Activated CD4-positive, alpha-beta T cell treated with anti-CD3 and anti-CD28 coated beads, Interleukin-2, amount 50 U/mL, for 48 hours (primary cell): Measurements from ENCODE around the gene NBAS.

Experiments used
- DNase-seq, 2 experiments: peaks; one replicate each; pipeline ENCODE4 v3.0.0-alpha.2; 2020

The NBAS gene

DNA sequence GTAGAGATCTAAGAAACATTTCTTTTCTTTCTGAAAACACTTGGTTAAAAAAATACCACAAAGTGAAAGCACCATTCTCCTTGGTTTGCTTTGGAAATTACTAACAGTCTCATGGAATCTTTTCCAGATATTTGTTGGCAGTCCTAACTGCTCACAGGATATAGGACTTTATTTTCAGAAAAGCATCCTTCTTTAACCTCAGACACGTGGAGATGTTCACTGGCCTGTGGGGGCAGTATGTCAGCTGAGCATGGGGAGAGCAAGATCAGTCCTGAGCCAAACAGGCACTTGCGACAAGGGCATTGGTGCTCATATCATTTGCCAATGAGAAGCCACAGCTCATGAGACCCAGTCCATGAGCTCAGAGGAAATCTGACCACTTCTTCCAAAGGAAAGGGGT is 371.9 kb downstream of the NBAS start:
- DNase-seq: no peak

DNA sequence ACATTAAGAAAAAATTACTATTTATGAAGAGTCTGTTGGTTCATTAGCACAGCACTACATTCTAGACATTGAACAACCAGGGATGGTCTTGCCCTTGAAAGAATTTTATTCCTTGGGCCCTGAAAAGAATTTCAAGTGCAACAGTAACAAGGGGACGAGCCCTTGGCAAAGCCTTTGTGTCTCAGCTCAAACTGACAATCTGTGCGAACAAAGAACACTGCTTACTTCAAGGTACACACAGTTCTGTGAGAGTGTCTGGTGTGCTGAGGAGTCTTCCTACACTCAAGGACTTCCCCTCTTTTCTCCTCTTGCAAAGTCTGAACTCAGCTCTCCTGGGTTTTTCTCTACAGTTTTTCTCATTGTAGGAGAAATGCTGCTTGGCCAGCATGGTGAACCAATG is 373.4 kb downstream of the NBAS start:
- no peak for DNase-seq

DNA sequence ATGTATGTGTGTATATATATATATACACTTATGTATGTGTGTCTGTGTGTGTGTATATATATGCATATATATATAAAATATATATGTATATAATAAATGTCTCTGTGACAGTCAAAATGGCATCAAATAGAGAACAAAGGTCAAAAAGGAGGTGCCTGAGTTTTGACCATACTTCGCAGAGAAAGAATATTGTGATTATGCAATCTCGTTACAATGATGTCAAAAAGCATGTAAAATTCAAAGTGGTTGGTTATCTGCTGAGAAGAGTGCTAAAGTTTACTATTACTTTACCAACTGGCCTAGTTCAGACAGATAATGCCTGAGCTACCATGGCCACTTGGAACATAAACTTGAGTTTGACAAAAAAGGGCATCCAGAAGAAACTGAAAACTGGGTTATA is 375.0 kb downstream of the NBAS start:
- DNase-seq: no peak

GRCh38 chr2:15184491-15184890 is 376.6 kb downstream of the NBAS start:
- DNase-seq: no peak

DNA sequence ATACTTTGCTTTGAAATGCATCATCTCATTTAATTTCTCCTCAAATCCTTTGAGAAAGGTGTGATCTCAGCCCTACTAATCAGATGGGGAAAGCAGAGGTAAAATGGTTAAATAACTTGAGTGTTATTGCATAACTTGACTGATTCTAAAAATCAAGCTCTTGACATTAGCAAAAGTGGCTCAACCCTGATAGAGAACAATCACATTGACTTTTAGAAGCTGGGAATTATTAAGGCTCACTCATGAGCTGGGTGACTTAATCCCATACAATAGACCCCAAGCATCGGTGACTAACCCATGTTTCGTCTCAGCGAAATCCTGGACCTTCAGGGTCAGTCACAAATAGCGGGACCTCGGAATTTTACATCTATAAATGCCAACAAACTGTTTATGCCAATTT is 378.9 kb downstream of the NBAS start:
- no peak for DNase-seq

DNA sequence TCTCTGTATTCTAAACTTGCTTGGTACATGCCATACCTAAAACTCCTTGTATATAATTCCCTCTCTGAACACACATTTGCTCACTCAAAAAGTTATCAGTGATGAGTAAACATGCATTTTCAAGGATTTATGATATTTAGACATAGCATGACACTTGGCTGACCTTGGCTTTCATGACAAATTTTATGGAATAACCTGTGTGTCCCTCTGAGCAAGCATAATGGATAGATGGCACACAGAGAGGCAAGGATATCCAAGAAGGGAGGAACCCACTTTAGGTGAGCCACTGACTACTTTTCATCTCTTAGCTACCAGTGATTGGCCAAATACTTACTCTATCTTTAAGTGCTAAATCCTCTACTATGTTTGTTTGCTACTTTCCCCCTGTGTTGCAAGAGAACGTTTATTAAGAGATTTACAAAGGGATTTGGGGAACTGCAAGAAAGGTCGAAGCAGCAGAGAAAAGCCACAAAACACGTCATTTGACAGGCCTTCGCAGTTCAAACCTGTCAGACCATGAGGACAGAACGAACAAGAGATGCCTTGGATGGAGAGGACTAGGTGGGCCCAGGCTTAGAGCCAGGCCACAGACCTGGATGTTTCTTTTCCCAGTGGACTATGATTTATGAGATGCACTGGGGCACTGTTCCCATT is 379.9 kb downstream of the NBAS start:
- no peak for DNase-seq

DNA sequence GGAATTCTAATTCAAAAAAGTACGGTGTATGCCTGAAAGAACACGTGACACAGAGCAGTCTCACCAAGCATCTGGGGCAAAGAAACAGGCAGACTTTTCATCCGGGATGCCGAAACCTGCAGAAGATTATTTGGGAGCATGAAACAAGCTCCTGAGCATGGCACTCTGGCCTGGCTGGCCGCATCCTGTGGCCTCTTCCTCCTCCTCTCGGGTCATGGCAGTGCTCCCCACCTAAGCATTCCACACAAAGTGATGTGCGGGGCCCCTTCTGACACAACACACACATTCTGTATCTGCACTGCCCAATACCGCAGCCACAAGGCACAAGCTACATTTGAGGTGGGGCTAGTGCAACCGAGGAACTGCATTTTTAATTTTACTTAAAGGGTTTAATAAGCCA is 380.8 kb downstream of the NBAS start:
- DNase-seq: no peak

DNA sequence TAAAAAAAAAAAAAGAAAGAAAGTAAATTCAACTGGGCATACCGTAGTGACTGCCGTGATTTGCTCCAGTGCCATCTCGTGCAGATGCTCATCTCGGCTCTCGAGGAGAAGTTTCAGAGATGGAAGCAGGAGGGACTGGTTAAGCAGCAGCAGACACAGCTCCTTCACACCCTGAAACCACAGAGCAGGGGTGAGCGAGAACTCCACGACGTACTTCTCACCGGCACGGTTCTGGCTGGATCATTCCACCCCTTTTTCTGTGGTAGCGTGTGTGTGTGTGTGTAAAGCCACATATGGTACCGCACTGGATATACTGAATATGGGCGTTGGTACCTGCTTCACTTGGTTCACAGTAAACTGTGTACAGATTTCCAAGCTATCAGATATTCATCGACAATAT is 382.2 kb downstream of the NBAS start:
- DNase-seq: no peak

GRCh38 chr2:15177103-15177502 is 384.0 kb downstream of the NBAS start:
- DNase-seq: peak; percentile 62 to 70

DNA sequence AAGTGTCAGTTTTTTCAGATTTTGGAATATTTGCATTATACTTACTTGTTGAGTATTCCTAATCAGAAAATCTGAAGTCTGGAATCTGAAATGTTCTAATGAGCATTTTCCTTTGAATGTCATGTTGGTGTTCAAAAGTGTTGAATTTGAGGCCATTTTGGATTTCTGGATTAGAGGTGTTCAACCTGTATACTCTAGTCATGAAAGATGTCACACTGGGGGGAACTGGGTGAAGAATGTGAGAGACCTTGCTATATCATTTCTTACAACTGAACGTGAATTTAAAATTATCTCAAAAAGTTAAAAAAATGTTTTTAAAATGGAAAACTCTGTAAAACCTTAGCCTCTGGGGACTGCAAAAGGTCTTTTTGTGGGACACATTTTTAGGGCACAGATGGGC is 384.5 kb downstream of the NBAS start:
- DNase-seq: no peak

DNA sequence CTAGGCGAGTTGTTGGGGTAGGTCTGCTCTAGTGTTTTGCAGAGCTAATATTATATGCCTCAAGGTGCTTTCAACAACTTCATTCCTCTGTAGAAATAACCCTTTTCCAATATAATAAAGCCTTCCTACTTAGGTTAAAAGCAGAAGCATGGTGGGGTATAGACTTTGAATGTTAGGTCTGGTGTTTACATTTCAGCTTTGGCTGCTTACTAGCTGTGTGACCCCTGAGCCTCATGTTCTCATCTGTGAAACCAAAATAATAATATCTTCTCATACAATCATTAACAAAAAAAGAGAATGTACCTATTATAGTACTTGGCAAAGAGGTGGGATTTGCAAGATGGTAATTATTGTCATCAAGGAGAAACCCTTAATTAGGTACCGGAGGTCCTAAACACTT is 386.6 kb downstream of the NBAS start:
- DNase-seq: no peak

GRCh38 chr2:15173501-15173900 is 387.6 kb downstream of the NBAS start:
- peak; percentile 12 to 14 for DNase-seq

DNA sequence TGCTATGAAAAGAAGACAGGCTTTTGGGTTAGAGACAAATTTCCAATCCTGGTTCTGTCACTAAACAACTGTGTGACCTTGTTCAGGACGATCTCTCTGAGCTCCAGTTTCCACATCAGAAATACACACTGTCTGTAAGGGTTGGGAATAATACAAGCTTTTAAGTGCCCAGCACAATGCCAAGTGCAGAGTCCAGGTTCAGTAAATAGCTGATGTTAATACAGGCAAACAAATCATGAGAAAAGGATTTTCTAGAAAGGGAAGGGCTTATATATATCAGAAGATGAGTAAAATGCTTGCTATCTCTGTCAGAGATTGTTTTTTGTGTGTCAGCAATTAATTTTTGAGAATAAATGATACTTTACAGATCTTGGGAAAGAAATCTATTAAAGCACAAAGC is 388.3 kb downstream of the NBAS start:
- DNase-seq: no peak

- no peak for DNase-seq
Observed at GRCh38 chr2:15170070-15170775, 390.9 kb downstream of the NBAS start.

DNA sequence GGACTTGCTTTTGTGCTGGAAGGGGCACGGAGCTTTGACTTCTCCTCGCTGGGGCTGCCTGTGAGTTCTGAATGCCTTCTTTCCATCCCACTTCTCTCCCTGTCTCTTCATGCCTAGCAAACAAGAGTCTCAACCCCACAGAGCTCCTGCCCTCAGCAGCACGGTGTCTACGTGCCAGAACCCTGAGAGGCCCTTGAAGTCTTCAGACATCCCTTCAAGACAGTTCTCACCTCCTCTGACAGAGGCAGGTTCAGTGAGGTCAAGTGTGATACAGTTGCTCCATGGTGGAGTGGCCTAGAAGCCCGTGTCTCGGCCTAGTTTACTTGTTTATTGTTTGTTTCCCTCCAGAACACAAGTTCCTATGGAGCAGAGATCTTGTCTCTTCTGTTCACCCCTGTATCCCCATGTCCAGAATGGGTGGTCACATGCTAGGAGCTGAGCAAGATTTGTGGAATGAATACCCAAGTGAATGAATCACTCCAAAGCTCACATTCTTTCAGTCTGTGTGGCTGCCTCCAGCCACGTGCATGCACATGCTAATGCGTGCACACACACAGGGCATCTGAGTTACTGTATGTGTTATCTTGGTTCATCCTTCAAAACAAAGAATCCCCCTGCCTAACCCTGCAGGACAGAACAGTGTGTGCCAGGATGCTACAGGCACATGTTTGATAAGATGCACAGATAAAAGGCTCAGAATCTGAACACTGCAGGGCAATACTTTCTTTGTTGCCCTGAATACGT is 391.6 kb downstream of the NBAS start:
- DNase-seq: no peak

DNA sequence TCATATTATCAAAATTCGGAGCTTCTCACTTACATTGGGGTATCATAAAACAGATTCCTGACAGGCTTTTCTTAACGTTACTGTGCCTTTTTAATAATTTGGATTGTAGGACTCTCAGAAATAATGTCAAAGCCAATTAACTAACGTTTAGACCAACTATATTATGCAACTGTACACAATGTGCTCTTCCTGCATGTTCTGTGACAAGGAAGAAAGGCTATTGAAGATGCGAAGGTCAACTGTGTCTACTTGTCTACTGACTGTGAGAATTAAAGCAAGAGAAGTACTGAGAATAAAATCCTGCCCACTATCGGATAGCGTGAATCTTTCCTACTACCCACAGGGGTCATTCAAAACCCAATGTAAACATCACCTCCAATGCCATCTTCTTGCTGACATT is 393.0 kb downstream of the NBAS start:
- no peak for DNase-seq

DNA sequence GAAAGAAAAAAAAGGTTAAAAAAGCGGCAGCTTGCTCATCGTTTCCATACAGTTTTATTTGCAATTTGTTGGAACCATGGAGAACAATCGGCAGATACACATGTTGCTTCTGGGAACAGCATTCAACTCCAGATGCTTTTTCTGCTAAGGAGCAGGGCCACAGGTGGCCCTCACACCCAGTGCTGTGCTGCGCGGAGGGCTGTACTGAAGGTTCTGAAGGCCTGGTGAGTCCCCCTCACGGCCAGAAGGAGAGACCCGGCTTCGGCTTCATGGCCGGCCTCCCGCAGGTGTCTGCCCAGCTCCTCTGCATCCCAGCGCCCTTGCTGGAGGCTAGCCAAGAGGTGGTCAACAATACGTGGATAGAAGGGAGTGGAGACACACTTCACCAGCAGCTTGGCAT is 394.3 kb downstream of the NBAS start:
- DNase-seq: no peak

DNA sequence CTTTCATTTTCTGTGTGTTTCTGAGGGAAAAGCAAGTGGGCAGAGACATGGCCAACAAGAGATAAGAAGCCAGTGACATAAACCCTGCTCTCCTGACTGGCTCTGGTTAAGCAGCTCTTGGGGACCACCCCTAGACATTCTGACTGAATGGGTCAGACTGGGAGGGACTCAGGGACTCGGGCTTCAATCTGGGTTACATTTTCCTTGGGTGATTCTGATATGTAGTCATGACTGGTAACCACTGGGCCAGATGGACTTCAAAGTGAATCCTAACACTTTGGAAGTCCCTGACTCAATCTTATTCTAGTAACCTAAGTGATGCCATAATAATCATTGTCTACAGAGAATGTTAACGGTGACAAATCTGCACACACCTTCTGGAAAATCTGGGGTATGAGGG is 397.8 kb downstream of the NBAS start:
- DNase-seq: no peak

DNA sequence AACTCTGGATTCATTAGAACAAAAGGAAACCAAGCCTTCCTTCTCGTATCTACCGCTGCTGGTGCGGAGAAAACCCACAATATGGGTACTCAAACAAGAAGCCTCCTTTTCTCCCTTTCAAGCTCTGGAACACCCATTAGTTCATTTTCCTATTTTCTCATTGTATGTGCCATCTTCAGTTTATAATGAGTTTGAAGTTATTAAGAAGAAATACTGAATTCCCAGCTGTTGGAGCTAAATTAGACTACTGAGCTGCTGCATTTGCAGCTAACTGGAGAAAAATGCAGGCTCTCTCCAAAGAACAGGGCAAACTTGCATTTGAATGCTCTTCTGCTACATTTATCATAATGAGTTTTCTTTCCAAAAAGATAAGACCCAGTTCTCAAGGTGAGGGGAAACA is 398.5 kb downstream of the NBAS start:
- no peak for DNase-seq

DNA sequence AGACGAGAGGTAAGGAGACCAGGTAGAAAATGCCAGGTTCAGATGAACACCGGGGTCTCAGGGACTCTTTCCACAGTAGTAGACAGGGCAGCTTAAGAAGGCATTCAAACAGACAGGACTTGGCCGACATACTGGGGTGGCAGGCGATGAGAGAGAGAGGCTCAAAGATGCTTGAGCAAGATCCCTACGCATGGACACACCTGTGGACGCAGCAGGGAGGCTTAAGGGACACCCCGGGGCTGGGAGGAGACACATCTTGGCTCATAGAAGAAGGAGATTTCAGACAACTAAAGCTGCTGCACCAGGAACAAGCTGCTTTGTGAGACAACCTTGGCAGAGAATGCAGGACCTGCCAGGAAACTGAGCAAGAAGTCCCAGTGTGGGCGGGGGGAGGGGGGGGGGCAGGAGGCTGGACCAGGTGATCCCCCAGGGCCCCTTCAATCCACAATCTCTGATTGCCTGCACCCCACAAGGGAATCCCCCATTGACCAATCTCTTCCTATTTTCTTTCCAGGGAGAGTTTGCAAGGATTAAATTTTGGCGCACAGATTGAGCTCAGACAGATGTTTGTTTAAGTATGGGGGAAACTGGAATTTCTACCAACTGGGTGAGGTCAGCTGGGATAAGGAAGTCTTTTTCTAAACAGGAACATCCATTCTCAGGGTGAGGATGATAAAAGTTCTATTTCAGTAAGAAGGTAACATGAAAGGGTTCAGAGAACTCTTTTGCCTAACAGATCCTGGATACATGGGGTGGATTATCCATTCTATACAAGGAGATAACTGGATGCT is 400.7 kb downstream of the NBAS start:
- DNase-seq: no peak

- DNase-seq: no peak
Observed at GRCh38 chr2:15159751-15160177, 401.4 kb downstream of the NBAS start.

- no peak for DNase-seq
Observed at GRCh38 chr2:15159206-15159605, 401.9 kb downstream of the NBAS start.

DNA sequence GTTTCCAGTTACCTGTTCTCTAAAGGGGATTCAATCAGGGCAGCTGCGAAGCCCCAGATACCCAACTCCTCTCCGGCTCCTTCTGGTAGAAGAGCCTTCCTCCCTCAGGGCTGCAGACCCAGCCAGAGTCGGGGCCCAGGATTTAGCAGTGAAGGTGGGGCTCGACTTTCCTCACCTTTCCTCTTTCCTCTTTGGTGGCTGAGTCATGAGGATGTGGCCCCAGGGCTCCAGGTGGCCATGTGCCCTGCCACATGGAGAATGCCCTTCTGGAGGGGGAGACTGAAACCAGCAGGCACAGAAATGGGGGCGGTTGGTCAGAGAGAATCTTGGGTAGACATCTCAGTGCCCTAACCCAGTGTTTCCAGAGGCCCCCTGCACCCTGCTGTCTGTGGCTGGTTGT is 402.6 kb downstream of the NBAS start:
- DNase-seq: no peak
